Measurements from ENCODE around the gene SLC6A9. TPM values are rescaled to one million over a fixed set of nuclear protein-coding genes. Genes with fewer than 3 reads are reported as not detected.

SLC6A9 gene
- total and polyA plus RNA-seq, 2 of the 8 experiments (the other 6 are each of a cell fraction or from before 2014, with no cell fraction given), result 20.2 to 24.2 TPM

- no peak overlapping the region for H2AFZ ChIP-seq (ENCODE audit: low read length)
Measured at GRCh38 chr1:43980255-43981134, 50.8 kb downstream of the SLC6A9 start.

More at GRCh38 chr1:43980255-43981134, 50.8 kb downstream of the SLC6A9 start:
- Histone ChIP-seq H4K5ac (ENCODE audit: insufficient read length, low read depth, low read length) (no peak overlapping the region), H2BK5ac (ENCODE audit: low read depth, low read length) (peak overlapping the region; percentile 62; the same call in 1 of the 2 replicates), H3K9me3 (ENCODE audit: insufficient read depth in 2 of 2, low read depth in 1 of 2, low read length in 1 of 2) (no peaks in the 10 kb centered on the region), H4K20me1 (replicated peaks in 1 of 2; ENCODE audit: control insufficient read depth in 1 of 2, insufficient read depth in 2 of 2, low read length in 2 of 2) (peaks cover 2 to 36% of the 10 kb centered on the region in 2 experiments), H3K18ac (ENCODE audit: extremely low read depth, low read length) (peak overlapping the region; percentile 34; the same call in 1 of the 2 replicates), H3K27me3 (replicated peaks in 1 of 4; ENCODE audit: control insufficient read depth in 3 of 4, extremely low read depth in 1 of 4, insufficient read depth in 3 of 4, low read length in 3 of 4) (no peaks in the 10 kb centered on the region), H3K9ac (replicated peaks in 1 of 4; ENCODE audit: extremely low read depth in 1 of 4, low read depth in 3 of 4, low read length in 3 of 4) (peak overlapping the region; percentile 2 to 72 (median 46); a peak in 6 of 7 replicates), H4K8ac (ENCODE audit: extremely low read depth, insufficient read depth, low read length) (no peak overlapping the region; the same call in 1 of the 2 replicates), H2BK20ac (ENCODE audit: low read length) (no peak overlapping the region), H3K23me2 (ENCODE audit: low read depth, low read length) (peaks cover 19% of the 10 kb centered on the region), H3K36me3 (ENCODE audit: control insufficient read depth in 2 of 4, insufficient read depth in 4 of 4, low read length in 3 of 4) (peaks cover 2 to 31% (median 15%) of the 10 kb centered on the region in 4 experiments; a peak in 5 of 8 replicates), H3K4ac (replicated peaks; ENCODE audit: insufficient read length, low read depth, low read length) (no peak overlapping the region), H2AK5ac (ENCODE audit: low read depth, low read length) (peak overlapping the region; percentile 84; the same call in 1 of the 2 replicates), H3K27ac (ENCODE audit: low read depth, low read length) (no peak overlapping the region), H2BK15ac (ENCODE audit: low read length) (peak overlapping the region; percentile 77), H4K91ac (replicated peaks; ENCODE audit: insufficient read length, low read length) (peak overlapping the region; percentile 63), H3K14ac (ENCODE audit: insufficient read length) (no peak overlapping the region), H3K79me1 (ENCODE audit: low read depth, low read length) (peaks cover 28% of the 10 kb centered on the region), H2BK12ac (ENCODE audit: low read depth, low read length) (peak overlapping the region; percentile 46; the same call in 1 of the 2 replicates), H3K56ac (replicated peaks; ENCODE audit: insufficient read length, low read depth, low read length) (peak overlapping the region; percentile 47), H3K4me2 (ENCODE audit: insufficient read depth in 1 of 2, low read depth in 2 of 2, low read length in 2 of 2) (peak overlapping the region; percentile 61 to 85), H3K79me2 (ENCODE audit: control insufficient read depth in 1 of 2, insufficient read depth in 2 of 2, low read length in 2 of 2) (peaks cover 0 to 21% of the 10 kb centered on the region in 2 experiments; a peak in 2 of 4 replicates), H2BK120ac (replicated peaks; ENCODE audit: low read depth, low read length) (no peak overlapping the region), H3K4me1 (replicated peaks in 1 of 4; ENCODE audit: control insufficient read depth in 3 of 4, insufficient read depth in 4 of 4, low read length in 3 of 4) (peaks cover 4 to 17% (median 14%) of the 10 kb centered on the region in 4 experiments), H3K23ac (ENCODE audit: insufficient read length) (no peak overlapping the region), H3K4me3 (ENCODE audit: extremely low read depth in 1 of 4, insufficient read depth in 2 of 4, low read depth in 3 of 4, low read length in 4 of 4) (peak overlapping the region; percentile 42 to 74 (median 64); a peak in 7 of 8 replicates)
- no peak for DNase-seq (ENCODE audit: low read depth in 1 of 2, low spot score in 2 of 2)
- CTCF ChIA-PET (ENCODE audit: partially characterized antibody), result interaction anchor here (0.8 to 1.1 kb wide), 5 partner anchors 8 to 217 kb away, joined by 3 to 5 read pairs (median 3); no protein-coding TSS in a partner anchor
- TF ChIP-seq SIRT6 (IDR thresholded peaks at IDR 0.05; ENCODE audit: low read length), result no peak
- TF ChIP-seq CEBPB (IDR thresholded peaks at IDR 0.05; ENCODE audit: low read depth, low read length), result peak; percentile 20; the same call in 1 of the 2 replicates
- no peak for FAIRE-seq
- WGBS, 2 experiments (ENCODE audit: extremely low coverage in 1 of 2, insufficient coverage in 1 of 2, insufficient read length in 1 of 2, insufficient replicate concordance in 2 of 2, low coverage in 1 of 2, low lambda C conversion rate in 2 of 2, missing lambda C conversion rate in 1 of 2), result 78% methylated on average over 13 of the region's 13 CpGs; no CpG with 5 or more reads in 1 of the 2 experiments
- POLR2A ChIA-PET (ENCODE audit: partially characterized antibody), result interaction anchor here (0.6 to 1.9 kb wide), 9 partner anchors 9 to 217 kb away, joined by 3 to 10 read pairs (median 4); partner anchors contain the start of genes CCDC24 and DPH2

Measured in H1 (cell line).